Measurements from ENCODE around the gene CDKL5. TPM values are rescaled to one million over a fixed set of nuclear protein-coding genes. Genes with fewer than 3 reads are reported as not detected.

The CDKL5 gene
- total RNA-seq, 4 donors from 2014 or later: 5.1 to 11.8 (median 7.4) TPM

GRCh38 chrX:18682979-18683387, 257.6 kb downstream of the CDKL5 start:
- DNase-seq (ENCODE audit: low spot score in 2 of 2): no peak
- TF ChIP-seq CTCF (IDR thresholded peaks at IDR 0.05): no peak
- no peak for TF ChIP-seq EP300 (IDR thresholded peaks at IDR 0.05)
- no peak for TF ChIP-seq POLR2AphosphoS5 (IDR thresholded peaks at IDR 0.05)
- TF ChIP-seq POLR2A (IDR thresholded peaks at IDR 0.05): no peak
- Histone ChIP-seq H3K27ac (no peak overlapping the region), H3K9me3 (no peaks in the 10 kb centered on the region), H3K4me3 (no peak overlapping the region), H3K27me3 (no peaks in the 10 kb centered on the region), H3K36me3 (no peaks in the 10 kb centered on the region), H3K4me1 (no peaks in the 10 kb centered on the region)
- WGBS: 76% methylated on average over 9 of the region's 9 CpGs

DNA sequence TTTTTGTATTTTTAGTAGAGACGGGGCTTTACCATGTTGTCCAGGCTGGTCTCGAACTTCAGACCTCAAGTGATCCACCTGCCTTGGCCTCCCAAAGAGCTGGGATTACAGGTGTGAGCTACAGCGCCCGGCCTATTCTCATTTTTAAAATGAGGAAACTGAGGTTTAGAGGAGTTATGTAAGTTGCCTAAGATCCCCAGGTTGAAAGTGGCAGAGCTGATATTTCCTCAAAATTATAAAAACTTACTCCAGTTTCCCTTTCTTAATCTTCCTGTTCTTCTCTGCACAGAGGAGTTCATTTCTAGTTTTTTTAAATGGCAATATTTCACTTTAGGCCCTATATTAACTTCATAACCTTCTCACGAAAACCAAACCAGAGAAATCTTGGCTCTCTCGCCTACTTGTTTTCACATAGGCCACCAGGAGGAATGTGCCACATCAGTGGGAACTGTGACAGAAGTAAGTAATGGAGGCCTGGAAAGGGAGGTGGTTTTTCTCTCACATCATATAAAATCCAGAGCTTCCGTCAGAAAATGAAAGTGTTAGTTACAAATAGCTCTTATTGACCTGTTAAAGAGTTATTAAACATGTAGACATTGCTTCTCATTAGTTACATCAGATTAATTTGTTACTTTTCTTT, 262.6 kb downstream of the CDKL5 start:
- no peaks in the 10 kb centered on the region for H3K9me3 ChIP-seq
- no peak for DNase-seq (ENCODE audit: low spot score in 2 of 2)
- H3K27me3 ChIP-seq: no peaks in the 10 kb centered on the region
- no peaks in the 10 kb centered on the region for H3K36me3 ChIP-seq
- WGBS: 85% methylated on average over 7 of the region's 7 CpGs
- H3K4me1 ChIP-seq: no peaks in the 10 kb centered on the region
- H3K4me3 ChIP-seq: no peak overlapping the region
- TF ChIP-seq EP300 (IDR thresholded peaks at IDR 0.05) (no peak), POLR2AphosphoS5 (IDR thresholded peaks at IDR 0.05) (no peak), POLR2A (IDR thresholded peaks at IDR 0.05) (no peak), CTCF (IDR thresholded peaks at IDR 0.05) (no peak)
- H3K27ac ChIP-seq: no peak overlapping the region

- TF ChIP-seq POLR2A (IDR thresholded peaks at IDR 0.05) (no peak), CTCF (IDR thresholded peaks at IDR 0.05) (no peak), POLR2AphosphoS5 (IDR thresholded peaks at IDR 0.05) (no peak), EP300 (IDR thresholded peaks at IDR 0.05) (no peak)
- WGBS: 39% methylated on average over 1 of the region's 1 CpG
- Histone ChIP-seq H3K9me3 (no peaks in the 10 kb centered on the region), H3K27ac (no peak overlapping the region), H3K27me3 (no peaks in the 10 kb centered on the region), H3K4me3 (no peak overlapping the region), H3K4me1 (no peaks in the 10 kb centered on the region), H3K36me3 (no peaks in the 10 kb centered on the region)
- no peak for DNase-seq (ENCODE audit: low spot score in 2 of 2)
Measured at GRCh38 chrX:18691431-18691830, 266.0 kb downstream of the CDKL5 start.

DNA sequence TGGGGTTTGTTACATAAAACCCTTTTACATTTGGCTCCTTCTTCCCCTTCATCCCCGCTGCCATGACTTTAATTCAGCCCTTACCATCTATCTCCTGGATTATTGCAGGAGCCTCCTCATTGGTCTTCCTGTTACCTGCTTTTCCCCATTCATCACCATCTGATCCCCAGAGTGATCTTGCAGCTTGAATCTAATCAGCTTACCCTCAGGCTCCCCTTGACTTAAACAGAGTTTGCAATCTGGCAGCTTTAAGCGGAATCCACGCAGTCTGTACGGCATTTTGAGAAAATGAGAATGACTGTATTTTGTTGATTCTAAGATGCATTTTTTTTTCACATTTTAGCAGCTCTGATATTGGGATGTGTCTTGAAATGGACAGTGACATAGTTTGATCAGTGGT, 267.1 kb downstream of the CDKL5 start:
- H3K4me3 ChIP-seq: no peak overlapping the region
- no peaks in the 10 kb centered on the region for H3K4me1 ChIP-seq
- no peaks in the 10 kb centered on the region for H3K9me3 ChIP-seq
- WGBS: 83% methylated on average over 4 of the region's 4 CpGs
- no peak for TF ChIP-seq CTCF (IDR thresholded peaks at IDR 0.05)
- TF ChIP-seq POLR2AphosphoS5 (IDR thresholded peaks at IDR 0.05): no peak
- no peak for TF ChIP-seq POLR2A (IDR thresholded peaks at IDR 0.05)
- TF ChIP-seq EP300 (IDR thresholded peaks at IDR 0.05): no peak
- no peak overlapping the region for H3K27ac ChIP-seq
- no peaks in the 10 kb centered on the region for H3K36me3 ChIP-seq
- no peak for DNase-seq (ENCODE audit: low spot score in 2 of 2)
- H3K27me3 ChIP-seq: no peaks in the 10 kb centered on the region

DNA sequence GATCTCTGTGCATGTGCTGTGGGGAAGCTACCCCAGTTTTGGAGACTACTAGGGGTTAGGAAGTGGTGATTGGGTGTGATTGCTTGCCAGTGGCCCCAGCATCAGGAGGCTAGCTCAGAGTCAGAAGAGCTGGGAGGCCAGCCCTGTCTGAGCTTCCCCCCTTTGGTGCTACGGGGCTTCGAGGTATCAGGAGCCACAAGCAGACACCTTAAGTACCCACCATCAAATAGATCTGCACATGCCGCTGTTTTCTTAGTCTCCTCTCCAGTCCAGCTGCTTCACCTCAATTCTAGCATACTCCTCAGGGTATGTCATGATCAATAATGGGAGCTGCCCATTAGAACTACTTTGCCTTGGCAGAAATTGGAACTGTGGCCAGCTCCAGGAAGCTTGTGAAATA, 271.2 kb downstream of the CDKL5 start:
- TF ChIP-seq POLR2AphosphoS5 (IDR thresholded peaks at IDR 0.05) (no peak), CTCF (IDR thresholded peaks at IDR 0.05) (no peak), POLR2A (IDR thresholded peaks at IDR 0.05) (no peak), EP300 (IDR thresholded peaks at IDR 0.05) (no peak)
- Histone ChIP-seq H3K27me3 (no peaks in the 10 kb centered on the region), H3K27ac (no peak overlapping the region), H3K9me3 (no peaks in the 10 kb centered on the region), H3K36me3 (no peaks in the 10 kb centered on the region), H3K4me1 (no peaks in the 10 kb centered on the region), H3K4me3 (no peak overlapping the region)
- WGBS: 90% methylated on average over 3 of the region's 3 CpGs
- DNase-seq (ENCODE audit: low spot score in 2 of 2): no peak
